Activated CD4-positive, alpha-beta T cell treated with anti-CD3 and anti-CD28 coated beads for 24 hours (primary cell): ENCODE measurements around the gene ANGPTL1.

Experiments
- DNase-seq, 2 donors: peaks; one replicate each; pipeline ENCODE4 v3.0.0-alpha.2; 2020; ENCODE audit warnings: low read depth in 2 of 2

ANGPTL1 gene, protein sequence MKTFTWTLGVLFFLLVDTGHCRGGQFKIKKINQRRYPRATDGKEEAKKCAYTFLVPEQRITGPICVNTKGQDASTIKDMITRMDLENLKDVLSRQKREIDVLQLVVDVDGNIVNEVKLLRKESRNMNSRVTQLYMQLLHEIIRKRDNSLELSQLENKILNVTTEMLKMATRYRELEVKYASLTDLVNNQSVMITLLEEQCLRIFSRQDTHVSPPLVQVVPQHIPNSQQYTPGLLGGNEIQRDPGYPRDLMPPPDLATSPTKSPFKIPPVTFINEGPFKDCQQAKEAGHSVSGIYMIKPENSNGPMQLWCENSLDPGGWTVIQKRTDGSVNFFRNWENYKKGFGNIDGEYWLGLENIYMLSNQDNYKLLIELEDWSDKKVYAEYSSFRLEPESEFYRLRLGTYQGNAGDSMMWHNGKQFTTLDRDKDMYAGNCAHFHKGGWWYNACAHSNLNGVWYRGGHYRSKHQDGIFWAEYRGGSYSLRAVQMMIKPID

GRCh38 chr1:178870944-178871343 lies at the start of gene ANGPTL1:
Gene ANGPTL1, minus strand, starts transcription at chr1:178871077. Its CDS starts 5,301 bp downstream, at chr1:178865776.
- no peak for DNase-seq

- no peak for DNase-seq
These were observed 48.7 kb upstream of the ANGPTL1 start for GRCh38 chr1:178919581-178919980.

DNA sequence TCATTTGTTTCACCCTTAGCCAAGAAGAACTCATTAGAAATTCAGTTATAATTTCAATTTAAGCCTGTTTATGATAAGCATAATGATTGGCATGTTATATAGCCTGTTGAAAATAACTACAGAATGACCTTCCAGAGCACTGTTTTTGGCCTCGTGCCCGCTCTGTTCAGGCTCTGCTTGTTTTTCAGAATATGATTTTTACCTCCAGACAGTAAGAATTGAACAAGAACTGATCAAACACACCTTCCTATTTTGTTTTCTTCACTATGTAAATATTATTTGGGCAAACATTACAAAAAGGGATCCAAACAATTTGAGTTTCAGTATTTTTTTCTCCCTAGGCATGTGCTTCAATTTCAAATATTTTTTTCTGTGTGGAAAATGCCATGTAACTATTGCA lies 48.1 kb upstream of the ANGPTL1 start:
- no peak for DNase-seq

DNA sequence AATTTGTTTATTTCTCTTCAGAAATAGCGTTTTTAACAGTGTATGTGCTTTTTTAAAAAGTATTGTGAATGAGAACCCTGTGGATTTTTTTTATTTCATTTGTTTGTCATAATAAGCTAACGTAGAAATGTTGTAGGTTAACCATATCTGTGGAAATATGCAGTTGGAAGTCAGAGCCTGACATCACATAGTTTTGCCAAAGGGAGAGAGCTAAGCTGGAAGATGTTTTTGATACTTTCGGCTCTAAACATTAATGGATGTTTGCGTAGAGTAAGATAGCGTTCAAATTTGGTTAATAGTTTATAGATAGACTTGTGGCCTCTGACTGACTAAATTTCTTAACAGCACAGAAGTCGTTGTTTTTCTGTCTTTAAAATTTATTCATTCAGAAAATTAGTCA lies 47.4 kb upstream of the ANGPTL1 start:
- DNase-seq: no peak

DNA sequence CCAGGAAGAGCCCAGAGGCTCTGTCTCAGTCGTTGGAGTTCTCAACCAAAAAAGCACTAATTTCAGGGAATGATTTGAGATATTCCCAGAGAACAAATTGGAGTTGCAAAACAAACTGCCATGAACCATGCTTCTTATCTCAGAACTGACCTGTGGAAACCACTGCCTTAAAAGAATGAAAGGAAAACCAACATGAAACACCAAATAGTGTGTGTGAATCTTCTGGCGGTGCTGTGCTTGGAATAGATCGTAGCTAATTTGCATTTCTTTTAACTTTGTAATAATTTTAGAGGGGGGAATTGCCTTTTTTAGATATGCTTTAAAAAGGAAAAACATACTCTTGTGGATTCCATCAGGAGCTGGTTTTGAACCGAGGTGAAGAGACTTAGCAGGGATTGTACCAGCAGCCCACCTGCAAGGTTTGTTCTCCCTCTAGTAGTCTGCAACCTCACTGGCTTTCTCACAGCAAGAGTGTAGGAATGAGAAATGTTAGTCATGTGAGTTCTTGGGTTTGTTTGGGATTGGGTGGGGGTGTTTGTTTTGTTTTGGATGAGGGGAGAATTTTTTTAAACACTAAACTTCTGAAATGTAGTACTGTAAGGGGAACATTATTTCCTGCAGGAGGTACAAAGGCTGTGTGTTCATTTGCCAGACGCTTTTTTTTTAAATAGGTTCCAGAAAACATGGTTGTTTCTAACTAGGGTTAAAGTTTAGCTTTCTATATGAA lies 45.7 kb upstream of the ANGPTL1 start:
- DNase-seq: no peak

- no peak for DNase-seq
These were observed 41.7 kb upstream of the ANGPTL1 start for GRCh38 chr1:178912597-178912996.

DNA sequence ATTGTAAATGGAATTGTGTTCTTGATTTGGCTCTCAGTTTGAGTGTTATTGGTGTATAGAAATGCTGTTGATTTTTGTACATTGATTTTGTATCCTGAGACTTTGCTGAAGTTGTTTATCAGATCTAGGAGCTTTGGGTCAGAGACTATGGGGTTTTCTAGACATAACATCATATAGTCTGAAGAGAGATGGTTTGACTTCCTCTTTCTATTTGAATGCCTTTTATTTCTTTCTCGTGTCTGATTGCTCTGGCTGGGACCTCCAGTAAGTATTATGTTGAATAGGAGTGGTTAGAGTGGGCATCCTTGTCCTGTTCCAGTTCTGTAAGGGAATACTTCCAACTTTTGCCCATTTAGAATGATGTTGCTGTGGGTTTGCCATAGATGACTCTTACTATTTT lies 39.1 kb upstream of the ANGPTL1 start:
- DNase-seq: no peak

DNA sequence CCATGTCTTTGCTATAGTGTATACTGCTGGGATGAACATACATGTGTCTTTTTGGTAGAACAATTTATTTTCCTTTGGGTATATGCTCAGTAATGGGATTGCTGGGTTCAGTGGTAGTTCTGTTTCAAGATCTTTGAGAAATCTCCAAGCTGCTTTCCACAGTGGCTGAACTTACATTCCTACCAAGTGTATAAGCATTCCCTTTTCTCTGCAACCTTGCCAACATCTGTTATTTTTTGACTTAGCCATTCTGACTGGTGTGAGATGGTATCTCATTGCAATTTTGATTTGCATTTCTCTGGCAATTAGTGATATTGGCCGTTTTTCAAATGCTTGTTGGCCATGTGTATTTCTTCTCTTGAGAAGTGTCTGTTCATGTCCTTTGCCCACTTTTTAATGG lies 37.5 kb upstream of the ANGPTL1 start:
- no peak for DNase-seq

DNA sequence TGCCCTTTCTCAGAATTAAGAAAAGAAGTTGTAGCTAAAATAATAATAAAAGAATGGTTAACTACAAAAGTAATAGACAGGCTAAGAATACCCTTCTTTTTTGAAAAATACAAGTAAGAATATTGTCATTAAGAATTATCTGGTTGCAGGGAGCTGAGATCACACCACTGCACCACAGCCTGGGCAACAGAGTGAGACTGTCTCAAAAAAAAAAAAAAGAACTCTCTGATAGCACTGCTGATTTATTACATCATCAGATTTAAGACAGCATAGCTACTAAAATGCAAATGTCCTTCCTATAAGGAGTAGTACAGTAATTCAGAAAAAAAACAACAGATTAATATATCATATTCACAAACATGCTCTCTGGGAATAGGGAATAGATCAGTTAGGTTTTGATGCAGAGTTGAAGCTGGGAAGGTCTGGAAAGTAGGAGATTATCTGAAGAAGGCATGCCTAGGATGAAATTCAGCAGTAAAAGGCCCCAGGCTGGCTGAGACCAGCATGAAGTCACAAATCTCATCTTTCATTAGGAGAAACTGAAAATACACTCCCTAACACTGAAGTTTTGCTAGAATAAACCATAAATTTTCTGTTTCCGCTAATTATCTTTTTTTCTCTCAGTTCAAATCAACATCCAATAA lies 30.7 kb upstream of the ANGPTL1 start:
- no peak for DNase-seq

GRCh38 chr1:178899402-178899801 lies 28.5 kb upstream of the ANGPTL1 start:
- no peak for DNase-seq

DNA sequence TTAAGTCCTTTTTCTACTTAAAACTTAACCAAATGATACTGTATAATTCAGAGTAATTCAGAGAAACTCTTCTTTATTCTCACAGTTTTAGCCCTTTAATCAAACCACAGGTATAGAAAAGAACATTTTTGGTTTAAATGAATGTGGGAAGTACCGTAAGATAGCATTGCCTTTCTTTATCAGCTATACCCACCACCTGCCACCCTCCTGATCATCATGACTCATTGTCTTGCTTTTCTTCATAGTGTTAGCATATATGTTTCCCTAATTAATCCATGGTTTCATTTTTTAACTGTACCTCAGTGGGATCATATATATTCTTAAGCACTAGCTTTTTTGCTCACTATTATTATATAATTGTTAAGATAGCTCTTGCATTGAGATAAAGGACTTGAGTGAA lies 27.5 kb upstream of the ANGPTL1 start:
- no peak for DNase-seq

GRCh38 chr1:178895928-178896327 lies 25.1 kb upstream of the ANGPTL1 start:
- no peak for DNase-seq

GRCh38 chr1:178886551-178886950 lies 15.7 kb upstream of the ANGPTL1 start:
- DNase-seq: no peak

DNA sequence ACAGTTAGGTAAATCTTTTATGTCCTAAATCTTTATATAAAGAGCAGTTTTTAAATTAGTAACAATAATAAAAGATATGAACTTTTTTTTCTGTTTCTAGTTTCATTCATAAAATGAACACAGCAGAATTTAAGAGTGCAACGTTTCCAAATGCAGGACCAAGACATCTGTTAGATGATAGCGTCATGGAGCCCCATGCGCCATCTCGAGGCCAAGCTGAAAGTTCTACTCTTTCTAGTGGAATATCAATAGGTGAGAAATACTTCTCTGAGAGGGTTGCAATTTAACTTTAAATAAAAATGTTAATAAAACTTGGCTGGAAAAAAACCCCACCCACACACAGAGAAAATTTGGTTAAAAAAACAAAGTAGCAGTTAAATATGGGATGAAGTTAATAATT lies 15.0 kb upstream of the ANGPTL1 start:
- DNase-seq: no peak

DNA sequence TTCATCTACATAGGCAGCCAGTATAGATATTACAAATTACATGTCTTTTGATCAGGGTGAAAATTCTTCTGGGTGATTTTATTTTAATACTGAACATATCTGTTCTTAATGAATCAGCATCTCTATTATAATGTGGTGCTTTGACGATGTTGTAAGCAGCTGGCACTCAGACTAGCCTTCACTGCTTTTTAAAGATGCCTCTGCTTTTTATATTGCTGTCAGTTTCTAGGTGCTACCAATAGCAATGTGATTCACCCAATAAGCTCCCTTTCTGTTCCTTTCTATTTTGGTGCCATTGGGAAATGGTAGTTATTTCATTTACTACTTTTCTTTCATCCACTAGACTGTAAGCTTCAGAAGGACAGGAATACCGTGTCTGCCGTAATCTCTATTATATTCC lies 11.1 kb upstream of the ANGPTL1 start:
- no peak for DNase-seq

DNA sequence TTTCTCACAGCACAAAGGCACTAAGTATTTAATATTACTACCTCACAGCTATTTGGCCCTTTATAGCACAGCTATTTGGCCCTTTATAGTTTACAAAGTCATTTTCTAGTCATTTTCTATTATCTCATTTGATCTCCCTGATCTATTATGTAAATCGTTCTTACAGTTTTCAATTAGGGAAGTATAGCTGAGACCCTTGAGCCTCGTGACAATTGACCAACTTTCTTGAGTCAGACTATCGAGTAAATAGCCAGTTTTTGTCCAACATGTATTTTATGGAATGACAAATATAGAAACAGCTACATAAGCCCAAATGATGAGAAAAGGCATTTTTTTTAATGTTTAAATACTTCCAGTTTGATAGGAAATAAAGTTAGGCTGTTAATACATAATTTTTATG lies 7.0 kb upstream of the ANGPTL1 start:
- DNase-seq: no peak

DNA sequence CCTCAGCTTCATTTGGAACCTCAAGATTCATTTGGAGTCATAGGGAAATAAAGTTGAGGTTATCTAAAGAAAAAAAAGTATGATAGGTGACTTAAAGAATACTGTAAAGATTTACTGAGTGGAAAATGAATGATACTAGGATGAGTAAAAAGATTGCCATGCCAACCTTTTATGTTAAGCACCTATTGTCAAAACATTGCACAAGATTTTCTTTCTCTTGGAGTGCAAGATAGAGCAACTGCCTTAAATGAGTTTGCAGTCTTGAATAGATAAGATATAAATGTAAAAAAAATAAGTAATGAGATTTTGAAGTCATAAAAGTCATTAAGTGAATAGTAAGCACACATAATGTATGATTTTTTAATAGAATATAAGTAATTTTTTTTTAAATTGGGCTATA lies 5.1 kb upstream of the ANGPTL1 start:
- no peak for DNase-seq

DNA sequence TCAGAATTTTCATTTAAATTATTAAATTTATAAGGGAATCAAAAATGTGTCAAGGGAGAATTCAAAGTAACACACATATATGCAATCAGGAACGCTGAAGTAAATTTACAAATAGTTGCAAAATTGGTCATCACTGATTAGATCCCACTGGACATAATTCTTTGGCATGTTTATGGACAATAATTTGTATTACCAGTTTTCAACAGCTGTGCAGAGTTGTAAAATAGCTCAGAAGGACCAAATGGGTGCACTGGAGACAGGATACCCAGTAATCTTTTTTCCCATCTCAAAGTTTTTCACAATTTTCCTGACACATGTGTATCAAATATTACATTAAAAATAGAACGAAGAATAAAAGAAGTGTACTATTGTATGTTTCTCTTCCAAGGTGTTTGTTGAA lies 4.1 kb upstream of the ANGPTL1 start:
- no peak for DNase-seq

- no peak for DNase-seq
These were observed 859 bp upstream of the ANGPTL1 start for GRCh38 chr1:178871551-178872320.

DNA sequence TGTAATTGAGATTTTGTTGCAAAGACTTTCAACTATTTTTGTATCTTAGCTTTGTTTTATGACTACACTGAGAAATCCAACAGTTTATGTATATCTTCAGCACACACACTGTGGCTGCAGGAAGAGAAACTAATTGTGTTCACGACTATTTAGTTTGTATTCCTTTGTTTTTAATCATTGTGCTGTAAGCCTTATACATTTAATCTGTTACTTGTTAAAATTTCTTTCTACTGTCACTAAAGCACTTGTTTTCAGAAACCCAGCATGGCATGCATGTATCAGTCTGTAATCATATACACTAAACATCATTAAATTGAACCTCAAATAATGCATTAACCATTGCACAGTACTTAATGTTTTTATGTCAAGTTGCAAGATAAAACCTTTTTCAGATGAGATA lies 656 bp downstream of the ANGPTL1 start:
- DNase-seq: no peak

GRCh38 chr1:178869119-178869697 lies 1.7 kb downstream of the ANGPTL1 start:
- no peak for DNase-seq

DNA sequence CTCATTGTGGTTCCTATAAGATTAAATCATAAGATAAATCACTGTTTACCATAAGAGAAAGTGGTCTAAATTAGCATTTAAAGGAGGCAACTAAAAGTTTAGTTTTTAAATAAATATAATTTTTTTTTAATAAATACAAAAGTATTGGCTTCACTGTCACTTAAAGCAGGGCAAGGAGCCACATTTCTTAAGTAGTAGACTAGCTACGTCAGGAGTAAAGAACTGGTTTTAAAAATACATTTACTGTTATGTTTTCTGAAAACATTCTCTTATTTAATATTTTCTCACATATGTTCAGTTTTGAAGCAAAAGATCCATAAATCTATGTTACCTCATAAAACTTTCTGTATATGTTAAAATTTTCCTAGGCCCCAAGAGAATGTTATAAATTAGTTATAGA lies 2.2 kb downstream of the ANGPTL1 start:
- no peak for DNase-seq
